ENCODE data around the gene ETV7. TPM values are rescaled to one million over a fixed set of nuclear protein-coding genes. Genes with fewer than 3 reads are reported as not detected.

The ETV7 gene
- polyA plus RNA-seq, 1 of the 3 experiments (the other 2 are of a cell fraction): 0.39 TPM

DNA sequence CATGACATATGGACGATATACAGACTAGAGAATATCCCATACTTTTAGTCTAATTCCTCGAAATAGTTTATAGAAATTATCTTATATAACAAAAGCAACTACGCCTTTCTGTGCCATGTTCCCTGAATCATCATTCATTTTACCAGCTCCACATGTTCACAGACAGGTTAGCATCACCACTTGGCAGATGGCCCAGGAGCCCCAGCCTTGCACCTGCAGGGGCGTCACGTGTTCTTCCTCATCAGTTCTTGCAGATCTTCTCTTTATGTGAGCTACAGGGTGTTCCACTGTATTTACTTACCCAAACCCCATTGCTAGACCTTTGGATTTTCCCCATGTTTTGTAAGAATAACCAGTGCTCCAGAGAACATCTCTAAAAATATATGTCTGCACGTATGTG is 38.2 kb downstream of the ETV7 start:
- no peak for DNase-seq
- TF ChIP-seq YY1 (IDR thresholded peaks at IDR 0.05; ENCODE audit: low read depth): no peak
- TF ChIP-seq TCF12 (IDR thresholded peaks at IDR 0.05): no peak
- TF ChIP-seq RCOR1 (IDR thresholded peaks at IDR 0.05; ENCODE audit: low read length): no peak
- TF ChIP-seq, protein P1, sequence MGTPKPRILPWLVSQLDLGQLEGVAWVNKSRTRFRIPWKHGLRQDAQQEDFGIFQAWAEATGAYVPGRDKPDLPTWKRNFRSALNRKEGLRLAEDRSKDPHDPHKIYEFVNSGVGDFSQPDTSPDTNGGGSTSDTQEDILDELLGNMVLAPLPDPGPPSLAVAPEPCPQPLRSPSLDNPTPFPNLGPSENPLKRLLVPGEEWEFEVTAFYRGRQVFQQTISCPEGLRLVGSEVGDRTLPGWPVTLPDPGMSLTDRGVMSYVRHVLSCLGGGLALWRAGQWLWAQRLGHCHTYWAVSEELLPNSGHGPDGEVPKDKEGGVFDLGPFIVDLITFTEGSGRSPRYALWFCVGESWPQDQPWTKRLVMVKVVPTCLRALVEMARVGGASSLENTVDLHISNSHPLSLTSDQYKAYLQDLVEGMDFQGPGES (IDR thresholded peaks at IDR 0.05; ENCODE audit: low read depth, low read length): no peak
- no peak for TF ChIP-seq NRF1 (IDR thresholded peaks at IDR 0.05; ENCODE audit: low read depth, low read length)
- TF ChIP-seq JUND (IDR thresholded peaks at IDR 0.05): no peak
- no peak for TF ChIP-seq CHD2 (IDR thresholded peaks at IDR 0.05; ENCODE audit: low read length, partially characterized antibody)
- TF ChIP-seq SIN3A (IDR thresholded peaks at IDR 0.05; ENCODE audit: borderline replicate concordance, low read depth, low read length): no peak
- TF ChIP-seq REST (IDR thresholded peaks at IDR 0.05; ENCODE audit: low read depth, low read length): no peak
- no peak for TF ChIP-seq EP300 (IDR thresholded peaks at IDR 0.05; ENCODE audit: borderline replicate concordance in 1 of 2, low read depth in 1 of 2, low read length in 1 of 2)
- TF ChIP-seq MXI1 (IDR thresholded peaks at IDR 0.05; ENCODE audit: low read depth, low read length): no peak
- TF ChIP-seq ELF1 (IDR thresholded peaks at IDR 0.05): no peak
- TF ChIP-seq MEF2A (IDR thresholded peaks at IDR 0.05; ENCODE audit: borderline replicate concordance, low read depth): no peak
- TF ChIP-seq, protein P2, sequence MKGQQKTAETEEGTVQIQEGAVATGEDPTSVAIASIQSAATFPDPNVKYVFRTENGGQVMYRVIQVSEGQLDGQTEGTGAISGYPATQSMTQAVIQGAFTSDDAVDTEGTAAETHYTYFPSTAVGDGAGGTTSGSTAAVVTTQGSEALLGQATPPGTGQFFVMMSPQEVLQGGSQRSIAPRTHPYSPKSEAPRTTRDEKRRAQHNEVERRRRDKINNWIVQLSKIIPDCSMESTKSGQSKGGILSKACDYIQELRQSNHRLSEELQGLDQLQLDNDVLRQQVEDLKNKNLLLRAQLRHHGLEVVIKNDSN (IDR thresholded peaks at IDR 0.05; ENCODE audit: borderline replicate concordance, low read depth): no peak
- TF ChIP-seq, protein P3, sequence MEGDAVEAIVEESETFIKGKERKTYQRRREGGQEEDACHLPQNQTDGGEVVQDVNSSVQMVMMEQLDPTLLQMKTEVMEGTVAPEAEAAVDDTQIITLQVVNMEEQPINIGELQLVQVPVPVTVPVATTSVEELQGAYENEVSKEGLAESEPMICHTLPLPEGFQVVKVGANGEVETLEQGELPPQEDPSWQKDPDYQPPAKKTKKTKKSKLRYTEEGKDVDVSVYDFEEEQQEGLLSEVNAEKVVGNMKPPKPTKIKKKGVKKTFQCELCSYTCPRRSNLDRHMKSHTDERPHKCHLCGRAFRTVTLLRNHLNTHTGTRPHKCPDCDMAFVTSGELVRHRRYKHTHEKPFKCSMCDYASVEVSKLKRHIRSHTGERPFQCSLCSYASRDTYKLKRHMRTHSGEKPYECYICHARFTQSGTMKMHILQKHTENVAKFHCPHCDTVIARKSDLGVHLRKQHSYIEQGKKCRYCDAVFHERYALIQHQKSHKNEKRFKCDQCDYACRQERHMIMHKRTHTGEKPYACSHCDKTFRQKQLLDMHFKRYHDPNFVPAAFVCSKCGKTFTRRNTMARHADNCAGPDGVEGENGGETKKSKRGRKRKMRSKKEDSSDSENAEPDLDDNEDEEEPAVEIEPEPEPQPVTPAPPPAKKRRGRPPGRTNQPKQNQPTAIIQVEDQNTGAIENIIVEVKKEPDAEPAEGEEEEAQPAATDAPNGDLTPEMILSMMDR (IDR thresholded peaks at IDR 0.05): no peak
- TF ChIP-seq FOXM1 (IDR thresholded peaks at IDR 0.05; ENCODE audit: low read depth): no peak
- no peak for TF ChIP-seq NFIC (IDR thresholded peaks at IDR 0.05; ENCODE audit: borderline replicate concordance)
- no peak for TF ChIP-seq SMC3 (IDR thresholded peaks at IDR 0.05; ENCODE audit: low read depth, low read length)
- no peak for TF ChIP-seq FOSL2 (IDR thresholded peaks at IDR 0.05; ENCODE audit: borderline replicate concordance, low read depth)
- TF ChIP-seq TAF1 (IDR thresholded peaks at IDR 0.05; ENCODE audit: borderline replicate concordance, low read depth, low read length): no peak
- WGBS (ENCODE audit: low lambda C conversion rate): 79% methylated on average over 6 of the region's 6 CpGs
- no peaks in the 10 kb centered on the region for H3K27me3 ChIP-seq (ENCODE audit: insufficient read depth)
- no peaks in the 10 kb centered on the region for H4K20me1 ChIP-seq (ENCODE audit: insufficient read depth)
- no peak overlapping the region for H3K27ac ChIP-seq (ENCODE audit: low read depth in 2 of 2, low read length in 1 of 2)
- H3K9ac ChIP-seq: no peak overlapping the region
- H3K4me2 ChIP-seq: no peak overlapping the region
- no peak overlapping the region for H2AFZ ChIP-seq (ENCODE audit: low read depth)
- no peak overlapping the region for H3K4me3 ChIP-seq (ENCODE audit: low read depth in 2 of 2, low read length in 1 of 2)
- H3K36me3 ChIP-seq (replicated peaks in 1 of 2; ENCODE audit: control insufficient read depth in 1 of 2, insufficient read depth in 2 of 2, low read length in 1 of 2): no peaks in the 10 kb centered on the region
- ChIA-PET POLR2A (no interaction called here), CTCF (interaction anchor here (0.8 to 9.3 kb wide), 5 partner anchors 9 to 74 kb away, joined by 3 to 69 read pairs (median 7); no protein-coding TSS in a partner anchor)
- H3K9me3 ChIP-seq: no peaks in the 10 kb centered on the region
- no peaks in the 10 kb centered on the region for H3F3A ChIP-seq (replicated peaks; ENCODE audit: insufficient read depth)
- no peaks in the 10 kb centered on the region for H3K9me2 ChIP-seq
- H3K79me2 ChIP-seq (ENCODE audit: insufficient read depth): no peaks in the 10 kb centered on the region
- H3K4me1 ChIP-seq (ENCODE audit: control insufficient read depth in 1 of 2, insufficient read depth in 2 of 2, low read depth in 1 of 2, low read length in 1 of 2): peaks cover 6 to 9% of the 10 kb centered on the region in 2 experiments; a peak in 2 of 4 replicates
